ENCODE measurements around the gene IGLL5.

IGLL5 gene

DNA sequence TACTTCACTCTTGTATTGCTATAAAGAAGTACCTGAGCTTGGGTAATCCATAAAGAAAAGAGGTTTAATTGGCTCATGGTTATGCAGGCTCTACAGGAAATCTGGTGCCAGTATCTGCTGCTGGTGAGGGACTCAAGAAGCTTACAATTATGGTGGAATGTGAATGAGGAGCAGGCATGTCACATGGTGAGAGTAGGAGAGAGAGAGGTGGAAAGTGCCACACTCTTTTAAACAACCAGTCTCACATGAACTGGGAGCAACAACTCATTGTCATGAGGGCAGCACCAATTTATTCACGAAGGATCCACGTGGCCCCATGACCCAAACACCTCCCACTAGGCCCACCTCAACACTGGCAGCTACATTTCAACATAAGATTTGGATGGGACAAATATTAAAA is 24.6 kb upstream of the IGLL5 start:
- DNase-seq (ENCODE audit: low spot score): no peak

GRCh38 chr22:22865311-22866072 is 22.1 kb upstream of the IGLL5 start:
- DNase-seq (ENCODE audit: low spot score): no peak

DNA sequence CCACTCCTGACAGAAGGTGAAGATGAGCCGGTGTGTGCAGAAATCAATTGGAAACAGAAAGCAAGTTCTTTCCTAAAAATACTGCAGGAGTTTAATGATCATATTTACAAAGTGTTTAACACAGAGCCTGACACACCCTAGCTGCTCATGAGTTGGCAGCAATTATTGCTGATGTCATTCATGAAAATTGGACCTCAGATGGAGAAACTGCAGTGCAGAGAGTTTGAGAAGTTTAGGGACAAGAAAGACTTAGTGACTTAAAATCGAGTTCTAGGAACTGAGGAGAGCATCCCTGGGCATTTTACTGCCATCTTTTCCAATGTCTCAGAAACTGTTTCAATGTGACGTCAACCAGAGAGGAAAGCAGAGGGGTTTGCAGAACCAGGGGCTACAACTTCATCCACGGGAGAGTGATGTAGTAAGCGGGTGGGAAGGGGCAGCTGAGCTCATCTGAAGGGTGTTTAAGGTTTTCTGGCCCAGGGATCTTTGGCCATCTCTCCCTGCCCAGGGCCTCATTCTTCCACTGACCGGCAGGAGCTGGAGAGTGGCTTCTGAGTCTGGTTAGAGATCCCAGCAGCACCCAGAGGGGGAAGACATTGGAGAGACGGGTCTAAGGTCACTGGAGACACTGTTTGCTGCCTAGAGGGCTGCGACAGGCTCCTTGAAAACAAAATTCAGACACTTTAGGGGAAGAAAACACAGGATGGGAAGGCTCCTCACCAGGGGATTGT is 21.1 kb upstream of the IGLL5 start:
- DNase-seq (ENCODE audit: low spot score): no peak

- no peak for DNase-seq (ENCODE audit: low spot score)
Measured at GRCh38 chr22:22867996-22868715, 19.5 kb upstream of the IGLL5 start.

DNA sequence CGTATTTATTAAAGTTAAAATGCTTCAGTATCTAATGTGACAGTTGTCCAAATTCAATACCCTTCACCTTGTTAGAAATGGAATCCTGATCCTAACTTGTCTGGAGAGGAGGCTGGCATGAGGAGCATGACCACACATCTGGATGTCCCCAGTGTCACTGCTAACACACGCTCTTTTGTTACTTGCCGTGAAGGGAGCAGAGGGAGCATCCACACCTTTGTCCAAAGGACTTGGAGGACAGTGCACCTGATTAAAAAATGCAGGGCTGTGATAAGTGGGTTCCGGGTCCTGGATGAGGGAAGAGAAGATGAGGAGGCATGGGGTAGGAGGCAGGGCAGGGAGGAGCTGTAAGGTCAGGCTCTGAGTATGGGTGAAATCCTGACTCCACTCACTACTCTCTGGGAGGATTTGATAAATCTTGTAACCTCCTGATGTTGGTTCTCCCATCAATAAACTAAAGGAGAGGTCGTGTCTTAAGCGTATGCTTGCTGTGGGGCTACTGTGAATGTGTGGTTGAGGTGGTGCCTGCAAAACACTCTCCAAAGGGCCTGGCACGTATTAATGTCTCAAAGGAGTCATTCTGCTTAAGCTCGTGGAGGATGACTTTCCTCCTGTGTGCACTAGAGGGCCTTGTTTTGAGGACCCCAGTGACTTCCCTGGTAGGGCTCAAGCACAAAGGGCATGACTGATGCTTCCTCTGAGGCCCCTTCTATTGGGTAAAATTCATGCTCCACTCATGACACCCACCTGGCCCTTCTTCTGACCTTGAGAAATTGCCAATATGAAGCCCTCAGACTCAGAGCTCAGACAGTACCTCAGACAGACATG is 16.8 kb upstream of the IGLL5 start:
- no peak for DNase-seq (ENCODE audit: low spot score)

DNA sequence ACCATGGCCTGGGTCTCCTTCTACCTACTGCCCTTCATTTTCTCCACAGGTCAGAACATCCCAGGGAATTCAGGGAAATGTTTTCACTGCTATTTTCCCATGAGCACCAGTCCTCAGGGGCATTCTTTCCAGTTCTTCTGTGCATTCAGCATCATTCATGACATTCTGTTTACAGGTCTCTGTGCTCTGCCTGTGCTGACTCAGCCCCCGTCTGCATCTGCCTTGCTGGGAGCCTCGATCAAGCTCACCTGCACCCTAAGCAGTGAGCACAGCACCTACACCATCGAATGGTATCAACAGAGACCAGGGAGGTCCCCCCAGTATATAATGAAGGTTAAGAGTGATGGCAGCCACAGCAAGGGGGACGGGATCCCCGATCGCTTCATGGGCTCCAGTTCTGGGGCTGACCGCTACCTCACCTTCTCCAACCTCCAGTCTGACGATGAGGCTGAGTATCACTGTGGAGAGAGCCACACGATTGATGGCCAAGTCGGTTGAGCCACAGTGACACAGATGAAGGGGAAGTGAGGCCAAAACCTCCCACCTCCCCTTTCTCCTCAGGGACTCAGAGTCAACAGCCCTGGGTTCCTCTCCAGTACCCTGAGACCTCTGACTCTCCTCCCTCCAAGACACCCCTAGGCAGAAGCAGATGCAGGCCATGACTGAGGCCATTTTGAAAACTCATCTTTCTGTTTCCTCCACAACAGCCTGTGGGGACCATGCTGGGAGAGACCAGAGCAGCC is 15.9 kb upstream of the IGLL5 start:
- DNase-seq (ENCODE audit: low spot score): no peak

DNA sequence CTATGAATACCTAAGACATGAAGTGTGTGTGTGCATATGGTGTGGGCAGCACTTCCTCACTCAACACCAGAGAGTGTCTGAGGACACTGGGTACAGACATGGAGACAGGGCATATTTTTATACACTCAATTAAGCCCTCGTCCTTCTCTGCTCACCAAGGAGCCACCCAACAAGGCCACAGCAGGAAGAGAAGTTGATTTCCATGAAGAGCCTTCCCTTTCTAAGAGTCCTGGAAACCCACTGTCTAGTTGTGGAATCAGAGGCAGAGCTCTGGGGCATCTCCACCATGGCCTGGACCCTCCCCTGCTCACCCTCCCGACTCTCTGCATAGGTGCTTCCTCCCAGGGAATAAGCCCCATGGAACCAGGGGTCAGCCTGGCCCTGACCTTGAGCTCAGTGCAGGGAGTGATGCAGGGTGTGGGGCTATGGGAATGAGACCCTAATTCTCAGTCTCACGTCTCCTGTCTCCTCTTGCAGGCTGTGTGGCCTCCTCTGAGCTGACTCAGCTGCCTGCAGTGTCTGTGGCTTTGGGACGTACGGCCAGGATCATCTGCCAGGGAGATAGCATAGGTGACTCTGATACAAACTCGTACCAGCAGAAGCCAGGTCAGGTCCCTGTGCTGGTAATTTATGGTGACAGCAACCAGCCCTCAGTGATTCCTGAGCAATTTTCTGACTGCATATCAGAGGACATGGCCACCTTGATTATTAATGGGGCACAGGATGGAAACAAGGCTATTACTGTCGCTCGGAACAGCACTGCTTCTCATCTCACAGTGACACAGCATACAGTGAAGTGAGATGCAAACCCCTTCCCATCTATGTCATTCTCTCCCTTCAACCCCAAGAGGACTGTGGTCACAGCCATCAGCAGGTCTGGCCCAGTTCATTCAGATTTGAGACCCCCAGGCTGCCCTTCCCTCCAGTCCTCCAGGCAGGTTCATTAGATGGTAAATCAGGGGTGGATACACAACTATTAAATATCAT is 14.6 kb upstream of the IGLL5 start:
- no peak for DNase-seq (ENCODE audit: low spot score)

GRCh38 chr22:22877523-22878210 is 9.9 kb upstream of the IGLL5 start:
- peak; percentile 71 for DNase-seq (ENCODE audit: low spot score)

DNA sequence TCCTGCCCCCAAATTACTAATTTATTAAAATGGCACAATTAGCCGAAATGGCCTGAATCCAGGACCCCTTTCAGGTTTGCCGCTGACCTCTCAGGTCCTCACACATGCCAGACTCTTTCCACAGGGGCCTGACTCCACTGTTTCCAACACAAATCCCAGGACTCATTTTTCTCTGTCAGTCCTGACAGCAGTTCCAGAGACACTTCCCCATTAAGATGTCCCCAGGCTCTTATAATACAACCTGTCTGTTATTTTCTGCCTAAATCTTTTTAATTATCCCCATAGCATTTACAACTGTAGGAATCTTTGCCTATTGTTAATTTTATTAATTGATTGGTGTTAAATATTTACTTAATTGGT is 9.4 kb upstream of the IGLL5 start:
- no peak for DNase-seq (ENCODE audit: low spot score)

- no peak for DNase-seq (ENCODE audit: low spot score)
Measured at GRCh38 chr22:22878801-22879674, 8.6 kb upstream of the IGLL5 start.

- DNase-seq (ENCODE audit: low spot score): no peak
Measured at GRCh38 chr22:22879675-22880155, 7.9 kb upstream of the IGLL5 start.

- no peak for DNase-seq (ENCODE audit: low spot score)
Measured at GRCh38 chr22:22880645-22881044, 7.0 kb upstream of the IGLL5 start.

DNA sequence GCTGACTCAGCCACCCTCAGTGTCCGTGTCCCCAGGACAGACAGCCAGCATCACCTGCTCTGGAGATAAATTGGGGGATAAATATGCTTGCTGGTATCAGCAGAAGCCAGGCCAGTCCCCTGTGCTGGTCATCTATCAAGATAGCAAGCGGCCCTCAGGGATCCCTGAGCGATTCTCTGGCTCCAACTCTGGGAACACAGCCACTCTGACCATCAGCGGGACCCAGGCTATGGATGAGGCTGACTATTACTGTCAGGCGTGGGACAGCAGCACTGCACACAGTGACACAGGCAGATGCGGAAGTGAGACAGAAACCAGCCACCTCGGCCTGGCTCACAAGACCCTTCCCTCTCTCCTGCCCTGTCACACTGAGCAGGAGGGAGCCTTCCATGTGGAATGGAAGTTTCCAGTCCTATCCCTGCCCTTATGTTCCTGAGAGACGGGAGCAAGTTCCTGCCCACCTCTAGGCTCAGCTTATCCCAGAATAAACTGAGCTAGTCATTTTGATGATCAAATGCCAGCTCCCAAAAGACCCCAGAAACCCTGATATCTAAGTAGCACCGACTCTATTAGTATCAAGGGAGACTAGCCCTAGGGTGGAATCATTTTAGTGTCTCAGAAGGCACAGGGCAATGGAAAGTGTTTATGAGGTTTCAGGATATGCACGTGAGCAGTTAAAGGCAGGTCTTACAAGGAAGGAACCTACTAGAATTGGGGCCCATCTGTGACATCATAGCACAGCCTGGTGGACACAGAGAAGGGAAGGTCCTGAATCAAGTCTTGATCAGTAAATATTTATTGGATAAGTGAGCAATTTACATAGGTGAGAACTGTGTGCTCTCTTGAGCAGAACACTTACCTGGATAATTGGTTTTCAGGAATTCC is 6.3 kb upstream of the IGLL5 start:
- DNase-seq (ENCODE audit: low spot score): no peak

DNA sequence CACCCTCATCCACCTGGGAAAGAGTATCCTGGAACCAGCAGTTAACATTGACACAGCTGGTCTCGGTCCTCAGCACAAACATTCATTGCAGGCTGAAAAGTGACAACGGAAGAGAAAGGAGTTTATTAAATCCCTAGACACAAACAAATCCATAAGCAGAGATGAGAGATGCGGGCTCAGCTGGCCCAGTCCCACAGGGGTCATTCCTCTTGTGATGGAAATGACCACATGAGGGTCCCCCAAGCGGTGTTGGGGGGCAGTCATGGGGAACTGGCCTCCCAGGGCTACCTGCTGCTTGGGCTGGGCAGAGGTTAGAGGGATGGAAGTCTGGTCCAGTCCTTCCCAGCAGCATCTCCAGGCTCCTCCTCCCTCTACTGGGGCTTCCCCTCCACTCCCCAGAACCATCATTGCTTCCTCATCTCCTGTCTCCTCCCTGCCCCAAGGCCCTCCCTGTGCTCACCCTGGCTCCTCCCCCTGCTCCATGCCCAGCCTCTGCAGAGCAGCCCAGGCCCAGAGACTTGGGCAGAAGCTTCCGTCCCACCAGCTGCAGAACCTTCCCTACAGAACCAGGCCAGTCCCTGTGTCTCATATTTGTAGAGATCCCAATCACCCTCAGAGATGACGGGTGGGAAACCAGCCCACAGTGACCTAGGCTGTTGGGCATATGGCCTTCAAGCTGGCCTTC is 5.4 kb upstream of the IGLL5 start:
- no peak for DNase-seq (ENCODE audit: low spot score)

DNA sequence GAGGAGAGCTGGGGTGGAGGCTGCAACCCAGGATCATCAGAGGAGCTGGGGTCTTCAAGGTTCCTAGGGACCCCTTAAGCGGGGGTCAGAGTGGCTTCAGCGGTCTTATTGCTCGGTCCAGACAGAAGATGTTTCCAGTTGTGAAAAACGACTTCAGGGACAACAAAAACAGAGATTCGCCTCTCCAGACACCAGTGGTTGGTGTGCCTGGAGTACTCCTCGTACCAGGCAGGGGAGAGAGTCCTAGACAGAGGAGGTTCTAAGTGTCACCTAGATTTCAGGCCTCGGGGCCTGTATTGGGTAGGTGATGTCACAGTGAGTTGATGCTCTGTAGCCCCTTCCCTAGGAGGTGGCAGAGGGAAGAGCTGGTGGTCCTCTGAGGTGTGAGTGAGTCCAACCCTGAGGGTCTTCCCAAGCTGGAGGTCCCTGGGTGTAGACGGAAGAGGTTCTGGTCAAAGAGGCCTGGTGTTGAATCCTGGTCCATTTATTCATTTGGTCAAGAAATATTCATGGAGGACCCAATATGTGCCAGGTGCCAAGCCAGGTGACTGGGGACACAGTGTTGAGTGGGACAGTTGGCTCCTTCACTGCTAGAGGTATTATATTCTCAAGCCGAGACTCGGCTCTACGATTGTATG is 4.4 kb upstream of the IGLL5 start:
- no peak for DNase-seq (ENCODE audit: low spot score)
